ENCODE data around the gene QPCT.
"Not testable (repeated sequence)": the region's sequence is repeated elsewhere in the genome, so short reads cannot be mapped to it uniquely, and the experiment has no call there.

The QPCT gene
- 1.4 to 7.0 reads per million in 2 donors for total RNA-seq

GRCh38 chr2:37344453-37345361 lies at the start of gene QPCT:
Gene QPCT, plus strand, starts transcription at chr2:37344630. Its CDS starts 102 bp downstream, at chr2:37344732.
- DNase-seq = peak; percentile 69

DNA sequence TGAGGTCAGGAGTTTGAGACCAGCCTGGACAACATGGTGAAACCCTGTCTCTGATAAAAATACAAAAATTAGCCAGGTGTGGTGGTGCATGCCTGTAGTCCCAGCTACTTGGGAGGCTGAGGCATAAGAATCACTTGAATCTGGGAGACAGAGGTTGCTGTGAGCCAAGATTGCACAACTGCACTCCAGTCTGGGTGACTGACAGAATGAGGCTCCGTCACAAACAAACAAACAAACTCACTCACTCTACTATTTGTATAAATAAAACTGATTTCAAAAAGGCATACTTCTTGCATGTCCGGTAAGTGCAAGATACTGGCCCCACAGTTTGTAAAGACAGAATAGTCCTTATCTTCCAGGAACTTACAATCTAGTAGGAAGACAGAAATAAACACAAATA lies 49.6 kb upstream of the QPCT start:
- not testable (repeated sequence) for DNase-seq

DNA sequence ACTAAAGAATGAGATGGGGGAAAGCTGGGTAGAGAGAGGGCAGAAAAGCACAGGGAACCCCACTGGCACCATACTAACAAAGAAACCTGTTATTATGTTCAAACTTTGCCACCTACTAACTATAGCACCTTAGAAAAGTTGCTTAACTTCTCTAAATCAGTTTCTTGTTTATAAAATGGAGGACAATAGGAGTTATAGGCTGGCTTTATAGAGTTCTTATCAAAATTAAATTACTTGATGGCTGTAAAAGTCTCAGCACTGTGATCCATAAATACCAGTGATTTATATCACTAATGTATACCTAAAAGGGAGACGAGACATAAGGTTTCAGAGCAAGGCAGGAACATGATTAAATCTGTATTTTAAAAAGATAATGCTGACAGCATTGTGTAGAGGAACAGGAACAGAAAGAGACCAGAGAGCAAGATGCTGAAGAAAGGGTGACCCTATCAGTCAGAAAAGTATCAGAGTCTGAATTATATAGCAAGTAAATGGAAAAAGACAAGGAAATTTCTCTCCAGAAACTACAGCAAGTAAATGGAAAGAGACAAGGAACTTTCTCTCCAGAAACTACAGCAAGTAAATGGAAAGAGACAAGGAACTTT lies 48.9 kb upstream of the QPCT start:
- no peak for DNase-seq

DNA sequence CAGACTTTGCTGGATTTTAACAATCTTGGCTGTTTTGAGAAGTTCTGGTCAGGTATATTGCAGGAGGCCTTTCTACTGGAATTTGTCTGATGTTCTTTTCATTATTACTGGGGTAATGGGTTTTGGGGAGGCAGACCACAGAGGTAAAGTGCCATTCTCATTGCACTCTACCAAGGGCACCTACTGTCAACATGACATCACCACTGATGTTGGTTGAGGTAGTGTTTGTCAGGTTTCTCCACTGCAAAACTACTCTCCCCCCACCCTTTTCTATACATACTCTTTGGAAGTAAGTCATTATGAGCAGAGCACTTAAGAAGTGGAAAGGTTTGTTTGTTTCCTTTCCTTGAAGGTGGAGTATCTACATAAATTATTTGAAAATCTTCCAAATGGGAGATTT lies 46.8 kb upstream of the QPCT start:
- no peak for DNase-seq

- no peak for DNase-seq
Measured at GRCh38 chr2:37300146-37300545, 44.3 kb upstream of the QPCT start.

DNA sequence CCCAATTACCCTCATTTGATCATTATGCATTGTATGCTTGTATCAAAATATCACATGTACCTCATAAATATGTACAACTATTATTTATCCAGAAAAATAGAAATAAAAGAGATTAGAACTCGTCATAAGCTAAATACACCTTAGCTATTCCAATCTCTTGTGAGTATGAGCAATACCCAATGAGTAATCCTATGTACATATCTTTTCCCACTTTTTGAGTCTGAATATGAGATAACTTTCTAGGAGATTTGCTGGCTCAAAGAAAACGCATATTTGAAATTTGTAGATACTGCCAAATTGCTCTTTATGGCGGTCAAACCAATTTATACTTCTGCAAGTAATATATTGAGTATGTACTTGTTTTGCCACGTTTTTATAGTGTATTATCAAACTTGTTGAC lies 43.9 kb upstream of the QPCT start:
- DNase-seq = no peak

GRCh38 chr2:37301408-37301807 lies 43.0 kb upstream of the QPCT start:
- DNase-seq = no peak

- DNase-seq = no peak
Measured at GRCh38 chr2:37302701-37303252, 41.7 kb upstream of the QPCT start.

DNA sequence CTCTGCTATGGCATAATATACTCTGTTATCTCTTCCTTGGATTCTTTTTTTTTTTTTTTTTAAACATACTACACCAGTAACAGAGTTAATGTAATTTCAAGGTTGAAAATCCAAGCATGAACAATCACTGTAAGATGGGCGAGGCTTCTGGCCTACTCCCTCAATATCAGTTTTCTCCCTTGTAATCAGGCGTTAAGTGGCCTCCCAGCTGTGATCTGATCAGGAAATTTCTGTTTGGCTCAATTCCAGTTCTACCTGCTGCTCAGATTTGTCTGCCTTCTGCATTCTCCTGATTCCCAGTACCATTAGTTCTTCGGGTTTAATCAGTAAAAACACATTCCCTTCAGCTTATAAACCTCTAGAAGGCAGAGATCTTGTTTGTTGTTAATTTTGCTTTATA lies 38.4 kb upstream of the QPCT start:
- DNase-seq = no peak

DNA sequence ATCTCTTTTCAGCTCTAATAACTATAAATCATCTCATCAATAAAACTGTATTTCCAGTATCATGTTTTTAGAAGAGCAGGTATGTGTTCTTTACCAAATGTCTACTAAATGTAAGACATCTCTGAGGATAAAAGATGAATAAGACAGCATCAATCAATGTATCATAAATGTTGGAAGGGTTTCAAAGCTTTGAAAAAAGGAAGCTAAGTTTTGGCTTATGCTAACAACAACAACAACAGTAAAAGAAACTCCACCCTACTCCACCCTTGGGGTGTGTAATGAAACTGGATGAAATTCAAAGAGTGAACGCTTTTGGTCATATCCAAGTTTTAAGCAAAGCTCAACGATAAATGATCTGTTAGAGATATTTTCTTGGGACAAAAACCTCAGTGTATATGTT lies 36.9 kb upstream of the QPCT start:
- no peak for DNase-seq

DNA sequence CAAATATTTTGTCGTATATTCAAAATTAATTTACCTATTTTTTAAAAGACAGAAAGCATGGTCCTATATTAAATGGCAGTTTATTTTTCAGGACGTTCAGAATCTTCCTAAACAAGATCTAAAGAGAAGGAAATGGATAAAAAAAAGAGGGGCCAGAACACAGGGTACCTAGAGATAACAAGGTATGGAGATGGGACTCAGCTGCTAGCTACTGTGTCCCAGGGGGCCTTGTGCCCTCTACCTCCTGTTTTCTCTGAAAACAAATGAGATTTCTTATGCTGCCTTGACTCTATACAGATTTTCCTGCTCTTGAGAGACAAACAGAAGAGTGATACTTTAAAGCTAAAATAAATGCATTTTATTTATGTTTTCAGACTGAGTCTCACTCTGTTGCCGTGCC lies 29.1 kb upstream of the QPCT start:
- DNase-seq = no peak

GRCh38 chr2:37316181-37316580 lies 28.2 kb upstream of the QPCT start:
- DNase-seq = no peak

DNA sequence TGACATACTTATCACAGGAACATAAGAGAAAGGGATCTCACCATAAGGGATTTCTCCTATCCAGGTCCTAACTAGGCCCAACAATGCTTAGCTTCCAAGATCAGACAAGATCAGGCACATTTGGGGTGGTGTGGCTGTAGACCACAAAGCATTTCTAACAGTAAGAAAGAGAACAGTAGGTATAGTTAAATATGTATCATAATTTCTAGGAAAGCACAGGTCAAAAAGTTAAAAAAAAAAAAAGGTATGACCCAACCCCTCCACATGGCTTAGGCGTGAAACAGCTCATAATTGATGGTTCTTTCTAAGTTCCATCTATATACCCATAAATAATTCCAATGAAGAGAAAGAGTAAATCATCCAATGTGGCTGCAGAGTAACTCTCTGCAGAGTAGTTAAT lies 26.7 kb upstream of the QPCT start:
- no peak for DNase-seq

DNA sequence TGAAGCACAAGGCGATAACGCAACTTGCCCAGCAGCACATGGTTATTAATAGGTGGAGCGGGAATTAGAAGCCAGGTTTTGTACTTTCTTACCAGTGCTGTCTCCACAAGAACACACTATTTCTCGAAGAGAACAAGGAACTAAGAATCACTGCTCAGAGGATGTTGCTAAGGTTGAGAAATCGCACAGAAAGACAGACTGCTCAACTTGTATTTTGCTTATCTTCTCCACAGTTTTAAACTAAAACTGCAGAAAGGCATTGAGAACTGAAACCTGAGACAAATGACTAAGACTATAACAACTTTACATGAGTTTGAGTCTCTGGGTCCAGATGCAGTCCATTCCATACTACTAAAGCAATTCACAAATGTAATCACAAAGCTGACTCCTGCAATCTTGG lies 26.0 kb upstream of the QPCT start:
- DNase-seq = no peak

GRCh38 chr2:37319754-37320609 lies 24.4 kb upstream of the QPCT start:
- DNase-seq = no peak

- no peak for DNase-seq
Measured at GRCh38 chr2:37321029-37321682, 23.3 kb upstream of the QPCT start.

DNA sequence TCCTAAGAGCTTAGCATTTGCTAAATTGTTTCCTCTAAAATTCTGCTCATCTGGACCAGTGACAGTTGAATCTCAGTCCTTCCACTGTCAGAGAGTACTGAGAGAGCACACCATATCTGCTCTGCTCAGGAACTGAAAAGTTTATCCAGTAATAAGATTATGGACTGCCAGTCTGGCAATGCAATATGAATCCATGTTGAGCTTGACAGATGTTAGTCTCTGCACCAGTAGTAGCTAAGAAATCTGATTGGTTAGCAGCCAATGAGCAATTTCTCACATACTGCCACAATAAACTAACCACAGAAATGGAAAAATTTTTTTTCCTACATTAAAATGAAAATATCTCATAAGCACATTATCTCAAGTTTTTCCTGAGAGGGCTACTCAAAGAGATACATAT lies 22.1 kb upstream of the QPCT start:
- no peak for DNase-seq

DNA sequence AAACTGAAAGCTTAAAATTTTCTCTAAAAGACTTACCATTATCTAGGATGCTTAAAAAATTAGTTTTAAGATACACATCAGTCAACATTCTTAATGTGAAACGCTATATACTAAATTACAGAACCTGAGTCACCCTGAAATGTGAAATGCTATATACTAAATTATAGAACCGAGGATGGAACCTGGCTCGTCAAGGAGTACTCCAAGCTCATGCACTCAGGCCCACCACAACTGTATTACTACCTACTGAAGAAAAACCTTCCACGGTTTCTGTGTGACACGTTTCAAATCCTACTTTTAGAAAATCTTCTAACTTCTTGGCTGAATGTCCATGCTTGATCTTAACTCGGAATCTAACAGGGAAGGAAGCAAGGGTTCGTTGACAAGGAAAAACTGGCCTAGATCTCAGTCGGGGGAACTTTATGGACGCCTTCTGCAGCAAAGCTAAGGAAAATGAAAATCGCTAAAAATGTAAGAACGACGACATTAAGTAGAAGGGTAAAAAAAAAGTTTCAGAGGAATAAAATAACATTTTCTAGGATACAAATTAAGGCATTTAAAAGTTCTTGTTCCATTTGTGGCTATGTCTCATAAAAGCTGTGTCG lies 21.2 kb upstream of the QPCT start:
- DNase-seq = no peak

DNA sequence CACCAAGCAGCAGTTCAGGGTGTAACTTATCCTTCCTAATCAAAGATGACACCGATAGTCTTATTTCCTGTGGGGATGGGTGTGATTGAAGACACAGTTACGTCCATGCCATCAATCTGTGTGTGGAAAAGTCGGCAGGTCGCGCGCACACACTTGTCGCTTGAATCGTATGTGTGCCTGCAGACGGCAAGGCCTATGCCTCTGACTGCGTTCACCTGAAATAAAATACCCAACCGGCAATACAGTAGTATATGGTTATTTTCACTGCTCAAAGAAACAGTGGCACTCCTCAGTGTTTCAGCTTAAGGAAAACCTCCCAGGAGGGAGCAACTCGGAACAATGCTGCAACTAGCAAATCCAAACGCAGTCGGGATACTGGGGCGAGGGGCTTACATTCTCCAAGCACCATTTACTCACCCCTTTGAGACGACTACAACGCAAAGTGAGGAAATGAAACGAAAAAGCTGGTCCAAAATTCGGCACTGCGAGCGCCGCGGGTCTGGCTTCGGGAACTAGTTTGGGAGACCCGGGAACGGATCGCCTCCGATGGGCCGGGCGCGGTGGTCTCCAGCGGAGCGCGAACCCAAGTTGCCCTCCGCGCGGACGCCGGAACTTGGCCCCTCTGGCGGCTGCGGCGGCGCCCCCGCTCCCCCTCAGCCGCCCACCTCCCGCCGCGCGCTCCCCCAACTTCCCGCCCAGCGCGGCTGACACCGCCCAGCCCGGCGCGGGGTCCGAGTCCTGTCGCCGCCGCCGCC lies 20.5 kb upstream of the QPCT start:
- peak; percentile 32 for DNase-seq

- DNase-seq = peak; percentile 63
Measured at GRCh38 chr2:37324536-37324785, 20.0 kb upstream of the QPCT start.

DNA sequence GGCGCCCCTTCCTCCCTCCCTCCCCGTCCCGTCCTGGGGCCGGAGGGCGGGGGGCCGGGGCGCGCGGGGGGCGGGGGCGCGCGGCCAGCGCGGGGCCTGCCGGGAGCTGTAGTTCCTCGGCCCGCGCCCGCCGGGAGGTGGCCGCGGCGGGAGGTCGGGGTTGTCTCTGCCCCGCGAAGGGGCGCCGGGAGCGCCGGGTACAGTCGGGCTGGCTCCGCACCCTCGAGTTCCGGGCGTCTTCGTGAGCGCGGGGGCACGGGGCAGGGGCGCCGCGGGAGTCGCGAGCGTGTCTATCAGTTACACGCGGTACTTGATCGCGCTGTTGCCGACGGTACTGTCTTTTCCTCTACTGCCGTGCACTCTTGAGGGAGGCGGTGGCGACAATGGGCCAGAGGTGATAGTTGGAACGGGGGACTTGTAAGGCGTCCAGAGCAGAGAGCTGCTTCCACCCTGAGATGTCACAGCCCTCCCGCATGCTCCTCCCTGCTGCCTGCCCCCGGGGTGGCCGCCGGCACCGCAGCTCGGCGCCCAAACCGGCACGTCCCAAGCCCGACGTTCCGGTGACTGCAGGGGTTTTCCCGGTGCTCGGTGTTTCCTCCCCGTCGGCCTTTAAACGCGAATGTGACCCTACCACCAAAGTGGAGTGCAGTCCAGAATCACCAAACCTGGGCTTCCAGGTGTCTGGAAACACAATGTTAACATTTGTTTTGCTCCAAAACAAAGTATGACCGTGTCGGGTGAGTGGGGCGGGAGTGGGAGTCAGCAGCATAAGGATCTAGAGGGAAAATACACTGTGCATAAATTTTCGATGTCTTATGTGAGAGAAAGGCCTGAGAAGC lies 19.4 kb upstream of the QPCT start, which contains the start of gene PRKD3:
PRKD3 (minus strand) TSS at position 48 of the 839 bp plus-strand sequence. CDS start 8,309 bp downstream, outside the sequence.
- peak; percentile 44 for DNase-seq
